ENCODE data around the gene PPP6R1. TPM values are rescaled to one million over a fixed set of nuclear protein-coding genes. Genes with fewer than 3 reads are reported as not detected.

The PPP6R1 gene
- total RNA-seq, 1 donor from 2014 or later = 63.0 TPM

- Mint-ChIP-seq H3K4me3 (ENCODE audit: unreplicated experiment) (no peak overlapping the region), H3K9me3 (ENCODE audit: unreplicated experiment) (peaks cover 4% of the 10 kb centered on the region), H3K27me3 (ENCODE audit: unreplicated experiment) (no peaks in the 10 kb centered on the region), H3K4me1 (ENCODE audit: unreplicated experiment) (peaks cover 7% of the 10 kb centered on the region), H3K27ac (ENCODE audit: unreplicated experiment) (no peak overlapping the region), H3K36me3 (ENCODE audit: unreplicated experiment) (peaks cover 10% of the 10 kb centered on the region)
- DNase-seq (ENCODE audit: extremely low spot score, unreplicated experiment) = no peak
- no peak for TF ChIP-seq CTCF (IDR thresholded peaks at IDR 0.05)
Measured at GRCh38 chr19:55264531-55264930, 5.7 kb upstream of the PPP6R1 start.

GRCh38 chr19:55262359-55262758 lies 3.5 kb upstream of the PPP6R1 start:
- Mint-ChIP-seq H3K4me1 (ENCODE audit: unreplicated experiment) (peaks cover 18% of the 10 kb centered on the region), H3K27ac (ENCODE audit: unreplicated experiment) (no peak overlapping the region), H3K4me3 (ENCODE audit: unreplicated experiment) (no peak overlapping the region), H3K36me3 (ENCODE audit: unreplicated experiment) (peaks cover 8% of the 10 kb centered on the region), H3K9me3 (ENCODE audit: unreplicated experiment) (peaks cover 4% of the 10 kb centered on the region), H3K27me3 (ENCODE audit: unreplicated experiment) (no peaks in the 10 kb centered on the region)
- DNase-seq (ENCODE audit: extremely low spot score, unreplicated experiment) = no peak
- no peak for TF ChIP-seq CTCF (IDR thresholded peaks at IDR 0.05)

GRCh38 chr19:55261671-55262126 lies 2.9 kb upstream of the PPP6R1 start:
- H3K27ac Mint-ChIP-seq (ENCODE audit: unreplicated experiment) = no peak overlapping the region
- no peaks in the 10 kb centered on the region for H3K27me3 Mint-ChIP-seq (ENCODE audit: unreplicated experiment)
- H3K4me1 Mint-ChIP-seq (ENCODE audit: unreplicated experiment) = peaks cover 24% of the 10 kb centered on the region
- peaks cover 6% of the 10 kb centered on the region for H3K36me3 Mint-ChIP-seq (ENCODE audit: unreplicated experiment)
- no peak overlapping the region for H3K4me3 Mint-ChIP-seq (ENCODE audit: unreplicated experiment)
- DNase-seq (ENCODE audit: extremely low spot score, unreplicated experiment) = no peak
- TF ChIP-seq CTCF (IDR thresholded peaks at IDR 0.05) = no peak
- H3K9me3 Mint-ChIP-seq (ENCODE audit: unreplicated experiment) = peaks cover 4% of the 10 kb centered on the region

GRCh38 chr19:55259540-55260210 lies 858 bp upstream of the PPP6R1 start:
- no peaks in the 10 kb centered on the region for H3K9me3 Mint-ChIP-seq (ENCODE audit: unreplicated experiment)
- peaks cover 2% of the 10 kb centered on the region for H3K36me3 Mint-ChIP-seq (ENCODE audit: unreplicated experiment)
- no peak for TF ChIP-seq CTCF (IDR thresholded peaks at IDR 0.05)
- no peaks in the 10 kb centered on the region for H3K27me3 Mint-ChIP-seq (ENCODE audit: unreplicated experiment)
- no peak for DNase-seq (ENCODE audit: extremely low spot score, unreplicated experiment)
- H3K4me3 Mint-ChIP-seq (ENCODE audit: unreplicated experiment) = peak overlapping the region; percentile 81
- H3K4me1 Mint-ChIP-seq (ENCODE audit: unreplicated experiment) = peaks cover 43% of the 10 kb centered on the region
- H3K27ac Mint-ChIP-seq (ENCODE audit: unreplicated experiment) = peak overlapping the region; percentile 98

- TF ChIP-seq CTCF (IDR thresholded peaks at IDR 0.05) = no peak
- no peaks in the 10 kb centered on the region for H3K9me3 Mint-ChIP-seq (ENCODE audit: unreplicated experiment)
- no peak for DNase-seq (ENCODE audit: extremely low spot score, unreplicated experiment)
- peaks cover 2% of the 10 kb centered on the region for H3K36me3 Mint-ChIP-seq (ENCODE audit: unreplicated experiment)
- H3K4me3 Mint-ChIP-seq (ENCODE audit: unreplicated experiment) = peak overlapping the region; percentile 81
- H3K4me1 Mint-ChIP-seq (ENCODE audit: unreplicated experiment) = peaks cover 47% of the 10 kb centered on the region
- H3K27ac Mint-ChIP-seq (ENCODE audit: unreplicated experiment) = peak overlapping the region; percentile 98
- H3K27me3 Mint-ChIP-seq (ENCODE audit: unreplicated experiment) = no peaks in the 10 kb centered on the region
Measured at GRCh38 chr19:55258476-55258827, 365 bp downstream of the PPP6R1 start.
